Chondrocyte (in vitro differentiated cells): ENCODE measurements around the gene SPEF1. TPM values are rescaled to one million over a fixed set of nuclear protein-coding genes. Genes with fewer than 3 reads are reported as not detected.
"Not testable (repeated sequence)": the region's sequence is repeated elsewhere in the genome, so short reads cannot be mapped to it uniquely, and the experiment has no call there.

Experiments used
- DNase-seq: peaks from one replicate; pipeline ENCODE4 v3.0.0; 2021; ENCODE audit warnings: mixed read lengths, low spot score
- H3K27ac Mint-ChIP-seq: one replicate; pipeline ENCODE4 v1.8.0; 2021; ENCODE audit warnings: mild to moderate bottlenecking, moderate library complexity, mixed read lengths; ENCODE audit not compliant: unreplicated experiment
- H3K27me3 Mint-ChIP-seq: 2 replicates; pipeline ENCODE4 v1.8.0; 2021; ENCODE audit warnings: low read depth, mixed read lengths
- H3K36me3 Mint-ChIP-seq: 2 replicates; pipeline ENCODE4 v1.8.0; 2021; ENCODE audit warnings: low read depth, mixed read lengths
- H3K4me1 Mint-ChIP-seq: 2 replicates; pipeline ENCODE4 v1.8.0; 2021; ENCODE audit warnings: low read depth, mild to moderate bottlenecking, mixed read lengths
- H3K4me3 Mint-ChIP-seq: one replicate; pipeline ENCODE4 v1.8.0; 2021; ENCODE audit warnings: mild to moderate bottlenecking, moderate library complexity, mixed read lengths; ENCODE audit not compliant: unreplicated experiment
- H3K9me3 Mint-ChIP-seq: 2 replicates; pipeline ENCODE4 v1.8.0; 2021; ENCODE audit warnings: low read depth, mixed read lengths
- total RNA-seq: library from RNA; stranded (reverse); gene quantifications from 3 replicates; pipeline ENCODE4 v1.2.1, GENCODE V29; 2021
- TF ChIP-seq, protein P1 (sequence below): fragments of 200-600 bp; sonication (generic); IDR thresholded peaks from 2 replicates; pipeline ENCODE4 v1.5.0; 2021; ENCODE audit warnings: antibody characterized with exemption, mild to moderate bottlenecking, moderate library complexity

SPEF1 gene
- total RNA-seq, 1 donor from 2014 or later: 0.12 TPM

DNA sequence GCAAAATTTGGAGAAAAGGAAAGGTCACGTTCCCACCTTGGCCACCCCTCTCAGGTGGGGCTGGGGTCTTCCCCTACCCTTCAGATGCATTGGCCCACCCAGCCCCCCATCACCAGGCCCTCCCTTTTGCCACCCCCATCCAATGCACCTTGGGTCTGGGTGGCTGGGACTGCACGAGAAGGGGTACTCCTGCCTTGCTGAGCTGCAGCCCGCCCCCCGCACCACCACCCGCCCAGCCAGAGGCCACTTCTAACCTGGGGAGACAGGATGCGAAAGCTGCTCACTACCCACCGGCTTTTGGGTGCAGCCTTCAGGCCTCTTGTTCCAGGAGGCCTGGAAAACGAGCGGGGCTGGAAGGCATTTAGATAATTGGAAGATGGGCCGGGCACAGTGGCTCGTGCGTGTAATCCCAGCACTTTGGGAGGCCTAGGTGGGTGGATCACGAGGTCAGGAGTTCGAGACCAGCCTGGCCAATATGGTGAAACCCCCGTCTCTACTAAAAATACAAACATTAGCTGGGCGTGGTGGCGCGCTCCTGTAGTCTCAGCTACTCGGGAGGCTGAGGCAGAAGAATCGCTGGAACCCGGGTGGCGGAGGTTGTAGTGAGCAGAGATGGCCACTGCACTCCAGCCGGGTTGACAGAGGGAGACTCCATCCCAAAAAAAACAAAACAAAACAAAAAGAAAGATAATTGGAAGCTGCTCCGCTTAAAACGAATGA lies 13.6 kb upstream of the SPEF1 start:
- Mint-ChIP-seq H3K4me1 (peaks cover 42% of the 10 kb centered on the region), H3K36me3 (peaks cover 5% of the 10 kb centered on the region), H3K9me3 (no peaks in the 10 kb centered on the region), H3K27ac (no peak overlapping the region), H3K4me3 (peak overlapping the region; percentile 90), H3K27me3 (no peaks in the 10 kb centered on the region)
- TF ChIP-seq, protein P1, sequence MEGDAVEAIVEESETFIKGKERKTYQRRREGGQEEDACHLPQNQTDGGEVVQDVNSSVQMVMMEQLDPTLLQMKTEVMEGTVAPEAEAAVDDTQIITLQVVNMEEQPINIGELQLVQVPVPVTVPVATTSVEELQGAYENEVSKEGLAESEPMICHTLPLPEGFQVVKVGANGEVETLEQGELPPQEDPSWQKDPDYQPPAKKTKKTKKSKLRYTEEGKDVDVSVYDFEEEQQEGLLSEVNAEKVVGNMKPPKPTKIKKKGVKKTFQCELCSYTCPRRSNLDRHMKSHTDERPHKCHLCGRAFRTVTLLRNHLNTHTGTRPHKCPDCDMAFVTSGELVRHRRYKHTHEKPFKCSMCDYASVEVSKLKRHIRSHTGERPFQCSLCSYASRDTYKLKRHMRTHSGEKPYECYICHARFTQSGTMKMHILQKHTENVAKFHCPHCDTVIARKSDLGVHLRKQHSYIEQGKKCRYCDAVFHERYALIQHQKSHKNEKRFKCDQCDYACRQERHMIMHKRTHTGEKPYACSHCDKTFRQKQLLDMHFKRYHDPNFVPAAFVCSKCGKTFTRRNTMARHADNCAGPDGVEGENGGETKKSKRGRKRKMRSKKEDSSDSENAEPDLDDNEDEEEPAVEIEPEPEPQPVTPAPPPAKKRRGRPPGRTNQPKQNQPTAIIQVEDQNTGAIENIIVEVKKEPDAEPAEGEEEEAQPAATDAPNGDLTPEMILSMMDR: no peak
- DNase-seq: no peak

GRCh38 chr20:3794168-3794567 lies 12.9 kb upstream of the SPEF1 start:
- not testable (repeated sequence) for H3K27me3 Mint-ChIP-seq, H3K9me3 Mint-ChIP-seq, H3K4me3 Mint-ChIP-seq, H3K36me3 Mint-ChIP-seq, DNase-seq, H3K27ac Mint-ChIP-seq
- peaks cover 35% of the 10 kb centered on the region for H3K4me1 Mint-ChIP-seq

DNA sequence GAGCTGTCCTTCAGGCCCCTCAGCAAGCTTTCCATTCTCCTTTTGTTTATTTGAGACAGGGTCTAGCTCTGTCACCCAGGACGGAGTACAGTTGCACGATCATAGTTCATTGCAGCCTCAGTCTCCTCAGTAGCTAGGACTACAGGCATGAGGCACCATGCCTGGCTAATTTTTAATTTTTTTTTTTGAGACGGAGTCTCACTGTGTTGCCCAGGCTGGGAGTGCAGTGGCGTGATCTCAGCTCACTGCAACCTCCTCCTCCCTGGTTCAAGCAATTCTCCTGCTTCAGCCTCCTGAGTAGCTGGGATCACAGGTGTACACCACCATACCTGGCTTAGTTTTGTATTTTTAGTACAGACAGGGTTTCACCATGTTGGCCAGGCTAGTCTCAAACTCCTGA lies 8.0 kb upstream of the SPEF1 start:
- DNase-seq, H3K4me3 Mint-ChIP-seq, H3K27ac Mint-ChIP-seq, H3K9me3 Mint-ChIP-seq, H3K36me3 Mint-ChIP-seq, H3K27me3 Mint-ChIP-seq: not testable (repeated sequence)
- H3K4me1 Mint-ChIP-seq: peaks cover 21% of the 10 kb centered on the region

- H3K9me3 Mint-ChIP-seq: no peaks in the 10 kb centered on the region
- no peaks in the 10 kb centered on the region for H3K36me3 Mint-ChIP-seq
- H3K4me3 Mint-ChIP-seq: no peak overlapping the region
- no peaks in the 10 kb centered on the region for H3K27me3 Mint-ChIP-seq
- TF ChIP-seq, protein P1: no peak
- H3K4me1 Mint-ChIP-seq: peaks cover 24% of the 10 kb centered on the region
- no peak overlapping the region for H3K27ac Mint-ChIP-seq
- DNase-seq: no peak
These were observed 7.5 kb upstream of the SPEF1 start for GRCh38 chr20:3788685-3789155.

GRCh38 chr20:3787324-3788014 lies 6.2 kb upstream of the SPEF1 start:
- no peaks in the 10 kb centered on the region for H3K27me3 Mint-ChIP-seq
- H3K36me3 Mint-ChIP-seq: no peaks in the 10 kb centered on the region
- TF ChIP-seq, protein P1: no peak
- peak overlapping the region; percentile 36 for H3K4me3 Mint-ChIP-seq
- peaks cover 34% of the 10 kb centered on the region for H3K4me1 Mint-ChIP-seq
- no peak for DNase-seq
- no peaks in the 10 kb centered on the region for H3K9me3 Mint-ChIP-seq
- H3K27ac Mint-ChIP-seq: peak overlapping the region; percentile 76

DNA sequence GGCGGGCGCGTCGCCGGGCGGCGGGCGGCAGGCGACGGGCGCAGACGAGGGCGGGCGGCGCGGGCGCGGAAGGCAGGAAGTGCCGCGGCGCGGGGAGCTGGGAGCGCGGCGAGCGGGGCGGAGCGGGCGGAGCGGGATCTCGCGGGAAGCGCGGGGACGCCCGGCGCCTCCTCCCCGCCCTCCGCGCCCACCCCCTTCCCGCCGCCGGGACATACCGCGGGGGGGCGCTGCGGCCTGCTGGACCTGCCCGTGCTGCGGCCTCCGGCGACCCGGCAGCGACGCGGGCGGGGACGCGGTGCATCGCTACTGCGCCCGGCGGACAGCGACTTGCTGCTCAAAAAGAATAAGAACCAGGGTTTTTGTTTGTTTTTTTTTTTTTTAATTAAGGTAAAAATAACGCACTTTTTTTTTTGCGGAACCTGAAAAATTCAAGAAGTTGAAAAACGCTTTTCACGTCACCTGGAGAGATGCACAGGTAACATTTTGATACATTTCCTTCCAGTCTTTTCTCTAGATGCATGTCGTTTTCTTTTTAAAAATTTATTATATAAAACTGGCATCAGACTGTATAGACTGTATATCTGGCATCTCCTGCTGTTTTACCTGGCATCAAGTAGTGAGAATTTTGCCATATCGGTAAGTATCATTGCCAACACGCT lies 5.5 kb upstream of the SPEF1 start, which contains the start of gene CENPB:
Gene CENPB, minus strand, starts transcription at position 76 of the 659 bp plus-strand sequence. CDS start 257 bp downstream, outside the sequence.
- H3K27ac Mint-ChIP-seq: peak within 1 kb of the TSS; percentile 86
- H3K36me3 Mint-ChIP-seq: no peaks in the 10 kb centered on the region
- DNase-seq: no peak
- H3K4me3 Mint-ChIP-seq: peak within 1 kb of the TSS; percentile 83
- TF ChIP-seq, protein P1: peak; percentile 91
- no peaks in the 10 kb centered on the region for H3K9me3 Mint-ChIP-seq
- no peaks in the 10 kb centered on the region for H3K27me3 Mint-ChIP-seq
- H3K4me1 Mint-ChIP-seq: peaks cover 35% of the 10 kb centered on the region
